Measurements from ENCODE around the gene AOPEP.

DNA sequence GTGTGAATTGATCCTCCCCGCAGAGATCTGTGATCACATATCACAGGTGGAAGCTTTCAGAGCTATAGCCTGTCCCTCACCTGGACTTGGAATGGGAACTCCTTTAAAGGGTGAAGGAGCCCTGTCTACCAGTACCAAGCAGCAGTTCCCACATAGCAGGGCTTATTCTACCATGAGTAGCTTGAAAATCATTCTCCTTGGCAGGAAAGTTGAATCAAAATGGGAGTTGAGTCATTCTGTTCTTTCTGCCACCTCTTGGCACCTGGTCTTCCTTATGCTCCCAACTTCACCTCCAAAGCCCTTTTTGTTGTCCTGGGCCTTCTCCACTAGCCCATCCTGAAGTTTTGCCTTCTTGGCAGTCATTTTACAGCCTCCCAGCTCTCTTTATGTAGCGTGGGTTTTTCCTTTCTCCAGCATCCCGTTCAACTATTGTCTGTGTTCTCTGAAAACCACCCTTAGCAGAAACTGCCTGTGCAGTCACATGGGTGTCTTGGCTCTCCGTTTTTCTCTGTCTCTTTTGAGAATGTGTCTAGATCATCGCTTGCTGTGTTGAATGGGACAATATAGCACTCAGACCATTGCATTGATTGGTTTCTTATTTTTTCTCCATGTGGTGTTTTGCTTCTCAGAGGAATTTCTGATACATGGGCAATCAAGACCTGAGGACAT, 222.2 kb downstream of the AOPEP start:
- no peak for TF ChIP-seq EZH2 (optimal IDR thresholded peaks at IDR 0.05; ENCODE audit: low read depth, low read length)
- TF ChIP-seq, protein P1, sequence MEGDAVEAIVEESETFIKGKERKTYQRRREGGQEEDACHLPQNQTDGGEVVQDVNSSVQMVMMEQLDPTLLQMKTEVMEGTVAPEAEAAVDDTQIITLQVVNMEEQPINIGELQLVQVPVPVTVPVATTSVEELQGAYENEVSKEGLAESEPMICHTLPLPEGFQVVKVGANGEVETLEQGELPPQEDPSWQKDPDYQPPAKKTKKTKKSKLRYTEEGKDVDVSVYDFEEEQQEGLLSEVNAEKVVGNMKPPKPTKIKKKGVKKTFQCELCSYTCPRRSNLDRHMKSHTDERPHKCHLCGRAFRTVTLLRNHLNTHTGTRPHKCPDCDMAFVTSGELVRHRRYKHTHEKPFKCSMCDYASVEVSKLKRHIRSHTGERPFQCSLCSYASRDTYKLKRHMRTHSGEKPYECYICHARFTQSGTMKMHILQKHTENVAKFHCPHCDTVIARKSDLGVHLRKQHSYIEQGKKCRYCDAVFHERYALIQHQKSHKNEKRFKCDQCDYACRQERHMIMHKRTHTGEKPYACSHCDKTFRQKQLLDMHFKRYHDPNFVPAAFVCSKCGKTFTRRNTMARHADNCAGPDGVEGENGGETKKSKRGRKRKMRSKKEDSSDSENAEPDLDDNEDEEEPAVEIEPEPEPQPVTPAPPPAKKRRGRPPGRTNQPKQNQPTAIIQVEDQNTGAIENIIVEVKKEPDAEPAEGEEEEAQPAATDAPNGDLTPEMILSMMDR (IDR thresholded peaks at IDR 0.05; ENCODE audit: low read length): no peak
- no peak for TF ChIP-seq EZH2phosphoT487 (IDR thresholded peaks at IDR 0.05; ENCODE audit: low read length)

Measured in MM.1S (cell line).